ENCODE data around the gene EIF3D.

EIF3D gene, protein sequence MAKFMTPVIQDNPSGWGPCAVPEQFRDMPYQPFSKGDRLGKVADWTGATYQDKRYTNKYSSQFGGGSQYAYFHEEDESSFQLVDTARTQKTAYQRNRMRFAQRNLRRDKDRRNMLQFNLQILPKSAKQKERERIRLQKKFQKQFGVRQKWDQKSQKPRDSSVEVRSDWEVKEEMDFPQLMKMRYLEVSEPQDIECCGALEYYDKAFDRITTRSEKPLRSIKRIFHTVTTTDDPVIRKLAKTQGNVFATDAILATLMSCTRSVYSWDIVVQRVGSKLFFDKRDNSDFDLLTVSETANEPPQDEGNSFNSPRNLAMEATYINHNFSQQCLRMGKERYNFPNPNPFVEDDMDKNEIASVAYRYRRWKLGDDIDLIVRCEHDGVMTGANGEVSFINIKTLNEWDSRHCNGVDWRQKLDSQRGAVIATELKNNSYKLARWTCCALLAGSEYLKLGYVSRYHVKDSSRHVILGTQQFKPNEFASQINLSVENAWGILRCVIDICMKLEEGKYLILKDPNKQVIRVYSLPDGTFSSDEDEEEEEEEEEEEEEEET

DNA sequence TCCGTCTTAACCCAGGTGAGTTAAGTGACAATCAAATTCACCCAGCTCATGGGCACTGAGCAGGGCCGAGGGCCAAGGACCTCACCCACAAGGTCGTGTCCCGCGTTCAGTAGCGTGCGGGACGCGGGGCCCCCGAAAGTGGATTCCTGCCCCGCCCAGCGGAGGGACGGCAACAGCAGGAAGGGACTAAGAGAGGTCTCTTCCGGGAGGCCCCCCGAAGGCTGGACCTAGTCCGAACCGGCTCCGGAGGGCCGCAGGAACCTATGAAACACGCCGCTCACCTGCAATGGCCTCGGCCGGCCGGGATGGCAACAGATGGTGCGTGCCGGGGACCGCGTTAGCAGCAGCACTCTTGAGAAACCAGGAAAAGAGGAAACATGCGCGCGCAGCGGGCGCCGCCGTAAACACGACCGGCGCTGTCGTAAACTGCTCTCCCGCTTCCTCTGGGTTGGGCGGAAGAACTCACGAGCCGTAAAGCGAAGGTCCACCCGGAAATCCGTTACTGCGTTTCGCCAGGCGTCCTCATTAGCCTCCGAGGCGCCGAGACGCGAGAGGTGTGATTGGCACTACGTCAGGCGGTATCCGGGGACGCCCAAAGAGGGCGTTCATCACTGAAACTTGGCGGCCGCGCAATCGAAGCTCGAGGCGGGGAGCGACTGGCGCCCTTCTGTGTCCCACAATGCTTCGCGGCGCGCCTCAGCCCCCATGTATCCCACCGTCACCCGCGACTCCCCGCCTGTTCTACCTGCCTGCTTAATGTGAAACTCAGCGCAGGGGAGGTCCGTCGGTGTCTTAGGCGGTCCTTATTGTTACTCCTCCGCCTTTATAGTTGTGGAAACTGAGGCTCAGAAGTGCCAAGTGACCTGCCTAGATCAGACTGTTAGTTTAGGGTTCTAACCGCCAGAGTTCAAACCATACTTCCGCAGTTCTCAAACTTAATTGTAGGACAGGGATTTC, at the start of gene EIF3D:
TSS of gene EIF3D (minus strand) at position 372 of the 957 bp plus-strand sequence. CDS start 3,045 bp downstream, outside the sequence.
- DNase-seq, result peak; percentile 99

DNA sequence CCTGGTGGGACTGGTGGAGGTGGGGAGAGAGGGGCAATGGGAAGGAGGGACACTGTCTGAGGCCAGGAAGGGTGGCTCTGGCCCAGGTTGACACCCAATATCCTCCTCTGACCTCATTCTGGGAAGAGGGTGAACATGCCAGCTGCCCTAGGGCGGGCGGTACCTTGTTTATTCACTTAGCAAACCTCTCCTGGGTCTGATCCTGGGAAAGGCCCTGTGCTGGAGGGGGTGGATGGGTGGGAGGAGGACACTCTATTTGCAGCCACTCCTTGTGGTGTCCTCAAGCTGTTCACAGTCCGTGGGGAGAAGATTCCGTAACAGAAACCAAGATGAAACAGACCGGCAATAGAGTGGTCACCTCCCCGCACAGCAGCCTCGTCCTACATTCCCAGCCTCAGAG, 49.7 kb upstream of the EIF3D start:
- no peak for DNase-seq

DNA sequence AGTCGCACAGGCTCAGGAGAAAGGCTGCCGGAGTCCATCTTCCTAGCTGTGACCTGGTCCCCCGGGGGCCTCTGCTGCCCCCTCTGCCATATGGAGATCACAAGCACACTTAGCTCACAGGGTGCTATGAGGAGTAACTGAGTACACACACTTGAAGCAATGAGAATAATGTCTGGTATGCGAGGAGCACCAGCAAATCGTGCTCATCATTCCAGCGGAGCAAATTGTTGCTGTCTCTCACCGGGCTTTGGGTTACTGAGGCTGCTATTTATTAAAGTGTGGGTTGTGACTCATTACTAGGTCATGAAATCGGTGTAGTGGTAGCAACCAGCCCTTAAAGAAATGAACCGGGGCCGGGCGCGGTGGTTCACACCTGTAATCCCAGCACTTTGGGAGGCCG, 48.1 kb upstream of the EIF3D start:
- DNase-seq, result no peak

DNA sequence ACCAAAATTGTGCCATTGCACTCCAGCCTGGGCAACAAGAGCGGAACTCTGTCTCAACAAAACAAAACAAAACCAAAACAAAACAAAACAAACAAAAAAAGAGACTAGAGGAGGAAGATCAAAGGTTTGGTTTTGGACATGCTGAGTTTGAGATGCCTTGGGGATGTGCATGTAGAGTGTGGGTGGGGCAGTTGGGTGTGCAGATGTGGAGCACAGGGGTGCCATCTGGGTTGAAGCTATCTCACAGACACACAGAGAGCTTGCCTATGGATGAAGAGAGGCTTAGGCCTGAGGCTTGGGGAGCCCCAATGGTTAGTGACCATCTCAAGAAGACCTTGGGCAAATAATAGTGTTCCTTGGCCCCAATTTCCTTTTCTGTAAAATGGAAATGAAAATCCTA, 45.8 kb upstream of the EIF3D start:
- no peak for DNase-seq

DNA sequence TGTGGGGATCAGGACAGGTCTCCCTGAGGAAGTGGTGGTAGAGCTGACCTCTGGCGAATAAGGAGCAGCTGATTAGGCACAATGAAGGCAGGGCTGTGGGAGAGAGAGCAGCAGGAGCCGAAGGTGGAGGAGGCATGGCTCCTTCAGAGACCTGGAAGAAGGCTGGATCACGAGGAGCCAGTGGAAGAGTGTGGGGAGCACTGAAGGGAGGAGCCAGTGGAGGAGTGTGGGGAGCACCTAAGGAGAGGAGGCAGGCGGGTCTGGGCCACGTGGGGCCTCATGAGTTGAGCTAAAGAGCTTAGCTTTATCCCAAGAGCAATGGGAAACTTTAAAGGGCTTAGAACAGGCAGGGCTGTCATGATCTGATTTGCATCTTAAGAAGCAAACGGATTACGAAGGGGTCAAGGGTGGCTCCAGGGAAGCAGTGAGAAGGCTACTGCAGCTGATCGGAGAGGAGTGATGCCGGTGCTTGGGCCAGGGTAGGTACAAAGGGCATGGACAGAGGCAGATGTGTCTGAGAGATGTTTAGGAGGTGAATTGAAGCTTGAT, 44.9 kb upstream of the EIF3D start:
- no peak for DNase-seq

DNA sequence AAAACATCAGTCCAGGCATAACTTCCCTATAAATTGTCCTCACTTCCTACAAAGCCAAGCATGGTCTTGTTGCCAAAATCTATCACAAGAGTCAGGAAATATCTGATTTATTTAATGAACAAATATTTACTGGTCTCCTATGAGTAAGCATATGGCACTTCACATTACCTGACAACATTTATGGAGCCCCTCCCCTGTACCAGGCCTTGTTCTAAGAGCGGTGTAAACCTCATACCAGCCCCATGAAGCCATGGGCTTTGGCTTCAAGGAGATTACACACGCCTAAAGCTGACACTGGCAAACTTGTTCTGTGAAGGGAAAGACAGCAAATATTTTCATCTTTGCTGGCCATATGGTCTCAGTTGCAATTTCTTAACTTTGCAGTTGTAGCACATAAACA, 43.0 kb upstream of the EIF3D start:
- no peak for DNase-seq

DNA sequence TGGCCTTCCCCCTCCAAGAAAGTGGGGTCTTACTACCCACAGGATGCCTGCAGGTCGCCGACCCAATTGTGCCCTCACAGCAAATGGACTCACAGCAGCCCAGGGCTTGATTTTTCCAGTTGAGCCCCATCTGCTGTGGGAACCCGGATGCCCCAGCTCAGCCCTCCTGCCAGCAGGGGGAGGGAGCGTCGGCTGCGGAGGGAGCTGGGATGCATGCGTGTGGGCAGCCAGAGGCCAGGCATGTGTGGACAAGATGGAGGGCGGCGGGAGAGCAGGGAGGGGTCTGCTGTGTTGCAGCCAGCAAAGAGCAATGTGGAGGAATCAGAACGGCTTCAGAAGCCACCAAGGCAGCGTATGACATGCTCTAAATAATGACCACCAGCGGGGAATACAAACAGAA, 41.0 kb upstream of the EIF3D start:
- no peak for DNase-seq

DNA sequence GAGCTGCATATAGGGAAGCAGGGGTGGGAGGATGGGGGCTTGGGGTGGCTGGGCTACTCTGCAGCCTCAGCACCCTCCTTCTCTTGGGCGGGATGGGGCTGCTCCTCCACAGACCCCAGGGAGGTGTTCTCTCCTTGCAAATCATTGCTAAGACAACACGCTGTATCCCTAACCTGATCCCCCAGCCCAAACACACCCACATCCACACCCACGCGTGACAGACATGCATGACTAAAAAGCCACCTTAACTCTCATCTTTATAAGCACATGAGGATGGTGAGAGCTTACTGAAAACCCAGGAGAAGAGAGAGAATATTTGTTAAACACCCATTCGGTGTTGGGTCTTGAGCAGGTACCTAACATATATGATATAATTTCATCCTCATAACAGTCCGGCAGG, 39.9 kb upstream of the EIF3D start:
- DNase-seq, result no peak

DNA sequence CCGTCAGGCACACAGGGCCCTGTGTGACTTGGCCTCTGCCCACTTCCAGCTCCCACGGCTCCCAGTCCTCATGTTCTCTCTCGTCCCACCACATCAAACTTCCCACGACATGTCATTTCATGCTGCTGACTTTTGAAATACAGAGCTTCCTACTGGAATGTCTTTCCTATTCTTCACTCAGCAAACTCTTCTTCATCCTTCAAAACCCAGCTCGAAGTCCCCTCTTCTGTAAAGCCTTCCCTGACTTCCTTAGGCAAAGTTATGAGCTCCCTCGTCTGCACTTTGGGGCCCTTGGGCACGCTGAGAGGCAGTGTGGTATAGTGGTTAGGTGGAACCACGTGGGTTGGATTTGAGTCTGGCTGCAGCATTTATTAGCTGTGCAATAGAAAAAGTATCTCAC, 37.8 kb upstream of the EIF3D start:
- DNase-seq, result no peak

DNA sequence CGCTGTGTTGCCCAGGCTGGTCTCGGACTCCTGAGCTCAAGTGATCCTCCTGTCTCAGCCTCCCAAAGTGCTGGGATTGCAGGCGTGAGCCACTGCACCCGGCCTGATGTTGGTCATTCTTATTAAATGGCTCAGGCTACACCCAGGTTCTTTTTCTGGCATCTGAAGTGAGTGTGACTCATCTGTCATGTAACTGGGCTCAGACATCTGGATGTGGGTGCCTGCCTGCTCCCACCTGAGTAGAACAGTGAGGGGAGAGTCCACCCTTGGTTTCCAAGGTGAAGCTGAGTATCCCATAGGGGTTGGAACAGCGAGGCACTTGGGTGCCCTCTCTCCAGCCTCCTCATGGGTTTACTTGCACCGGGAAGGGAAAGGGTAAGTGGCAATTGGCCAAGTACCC, 36.7 kb upstream of the EIF3D start:
- DNase-seq, result no peak

DNA sequence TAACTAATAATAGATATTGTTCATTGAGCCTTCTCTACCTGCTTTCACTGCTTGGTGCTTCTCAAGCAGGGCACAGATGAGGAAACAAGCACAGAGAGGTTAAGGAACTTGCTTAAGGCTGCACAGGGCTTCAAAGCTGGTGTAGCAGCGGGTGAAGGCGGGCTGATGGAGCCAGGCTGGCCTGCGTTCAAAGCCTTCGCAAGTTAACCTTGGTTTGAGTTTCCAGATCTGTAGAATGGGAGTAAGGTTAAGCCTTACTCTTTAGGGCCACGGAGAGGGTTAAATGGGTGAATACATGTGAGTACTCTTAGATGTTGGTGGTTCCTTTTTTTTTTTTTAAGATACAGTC, 36.2 kb upstream of the EIF3D start:
- DNase-seq, result no peak

DNA sequence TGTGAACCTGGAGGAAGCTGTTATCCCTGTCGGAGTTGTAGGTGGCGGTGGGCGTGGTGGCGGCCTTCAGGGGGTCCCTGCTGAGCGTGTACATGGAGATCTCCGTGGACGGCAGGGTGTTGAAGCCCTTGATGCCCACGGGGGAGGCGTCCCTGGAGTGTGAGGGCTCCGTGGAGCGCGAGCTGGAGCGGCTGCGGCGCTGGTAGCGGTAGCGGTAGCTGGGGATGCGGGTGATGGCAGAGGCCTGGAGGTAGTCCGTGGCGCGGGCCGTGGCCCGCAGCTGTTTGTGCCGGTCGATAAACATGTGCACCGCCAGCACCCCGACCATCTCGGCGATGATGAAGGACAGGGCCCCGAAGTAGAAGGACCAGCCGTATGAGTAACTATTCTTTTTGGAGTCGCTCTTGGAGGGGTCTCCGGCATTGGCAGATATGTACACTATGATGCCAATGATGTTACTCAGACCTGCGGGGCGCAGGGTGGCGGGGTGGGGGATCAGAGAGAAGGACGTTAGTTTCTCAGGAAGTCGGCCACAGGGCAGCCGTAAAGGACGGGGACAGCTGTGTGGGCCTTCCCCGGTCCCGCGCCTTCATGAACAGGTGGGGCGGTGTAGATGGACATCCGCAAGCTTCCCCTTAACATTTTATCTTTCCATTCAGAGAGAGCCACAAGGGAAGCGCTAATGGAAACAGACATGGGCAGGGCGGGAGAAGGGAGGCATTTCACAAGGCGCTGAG, 35.6 kb upstream of the EIF3D start:
- no peak for DNase-seq

DNA sequence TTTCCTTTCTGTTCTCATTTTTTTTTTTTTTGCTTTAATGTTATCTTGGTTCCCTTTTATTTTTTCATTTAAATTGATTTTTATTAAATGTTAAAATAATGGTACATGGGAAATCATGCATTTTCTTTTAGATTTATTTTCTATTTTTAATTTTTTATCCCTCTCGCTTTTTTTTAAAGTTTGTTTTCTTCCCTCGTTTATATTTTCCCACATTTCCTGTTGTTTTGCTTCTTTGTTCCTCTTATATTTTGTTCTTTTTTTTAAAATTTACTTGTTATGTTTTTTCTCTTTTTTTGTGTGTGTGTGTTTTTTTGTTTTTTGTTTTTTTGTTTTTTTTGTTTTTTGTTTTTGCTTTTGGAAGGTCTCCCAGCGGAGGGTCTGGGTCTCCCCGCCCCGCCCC, 34.9 kb upstream of the EIF3D start:
- DNase-seq, result no peak

DNA sequence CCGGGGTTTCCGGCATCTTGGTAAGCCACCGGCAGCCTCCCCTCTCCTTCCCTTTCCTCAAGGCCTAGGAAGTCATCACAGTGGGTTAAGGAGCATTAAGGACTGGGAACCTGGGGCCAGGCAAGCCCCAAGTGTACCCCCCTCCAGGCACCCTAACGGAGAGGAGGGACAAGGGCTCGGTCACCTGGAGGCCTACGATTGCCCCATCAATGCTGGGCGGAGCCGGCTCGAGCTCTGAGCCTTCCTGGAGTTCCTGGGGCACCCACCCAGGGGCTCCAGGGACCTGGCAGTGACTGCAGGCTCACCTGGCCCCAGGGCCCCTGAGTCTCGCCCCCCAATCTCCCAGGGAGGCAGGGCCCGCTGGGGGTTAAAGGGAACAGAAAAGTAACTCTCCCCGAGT, 34.5 kb upstream of the EIF3D start:
- no peak for DNase-seq

DNA sequence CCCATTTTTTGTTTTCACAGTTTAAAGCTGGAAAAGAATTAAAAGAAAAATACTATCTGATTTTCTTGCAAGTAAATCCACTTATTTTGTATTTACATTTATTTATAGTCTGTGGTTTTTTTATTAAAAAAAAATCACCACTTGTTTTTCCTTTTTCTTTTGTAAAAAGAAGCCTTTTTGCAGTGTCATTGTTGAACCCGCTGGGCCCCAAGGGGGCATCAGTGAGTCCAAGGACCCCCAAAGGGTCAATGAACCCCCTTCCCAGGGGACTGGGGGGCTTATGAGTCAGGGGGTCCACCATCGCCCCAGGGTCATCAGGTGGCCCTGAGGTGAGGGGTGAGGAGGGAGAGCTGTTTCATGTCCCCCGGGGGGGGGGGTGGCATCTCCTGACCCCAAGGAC, 34.0 kb upstream of the EIF3D start:
- no peak for DNase-seq

DNA sequence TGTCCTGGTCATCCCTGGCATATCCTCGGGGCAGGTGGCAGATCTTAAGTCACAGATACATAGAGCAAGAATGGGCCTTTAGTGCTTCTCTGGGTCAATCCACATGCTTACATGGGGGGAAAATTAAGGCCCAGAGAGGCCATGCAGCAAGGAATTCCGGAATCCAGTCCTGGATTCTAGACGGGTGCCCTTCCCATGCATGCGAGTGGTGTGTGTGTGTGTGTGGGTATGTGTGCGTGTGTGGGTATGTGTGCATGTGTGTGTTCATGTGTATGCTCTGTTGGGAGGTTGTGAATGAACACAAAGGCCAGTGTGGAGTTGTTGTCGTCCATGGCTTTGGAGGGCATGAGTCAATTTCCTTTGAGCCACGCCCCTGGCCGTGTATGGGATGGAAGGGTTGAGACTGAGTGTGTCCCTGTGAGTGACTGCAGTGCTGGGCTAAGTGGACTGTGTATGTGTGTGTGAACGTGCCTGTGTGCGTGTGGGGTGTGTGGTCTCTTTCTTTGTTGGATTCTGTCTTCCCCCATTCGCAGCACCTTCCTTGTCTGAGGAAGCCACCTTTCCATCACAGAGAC, 33.4 kb upstream of the EIF3D start:
- no peak for DNase-seq

DNA sequence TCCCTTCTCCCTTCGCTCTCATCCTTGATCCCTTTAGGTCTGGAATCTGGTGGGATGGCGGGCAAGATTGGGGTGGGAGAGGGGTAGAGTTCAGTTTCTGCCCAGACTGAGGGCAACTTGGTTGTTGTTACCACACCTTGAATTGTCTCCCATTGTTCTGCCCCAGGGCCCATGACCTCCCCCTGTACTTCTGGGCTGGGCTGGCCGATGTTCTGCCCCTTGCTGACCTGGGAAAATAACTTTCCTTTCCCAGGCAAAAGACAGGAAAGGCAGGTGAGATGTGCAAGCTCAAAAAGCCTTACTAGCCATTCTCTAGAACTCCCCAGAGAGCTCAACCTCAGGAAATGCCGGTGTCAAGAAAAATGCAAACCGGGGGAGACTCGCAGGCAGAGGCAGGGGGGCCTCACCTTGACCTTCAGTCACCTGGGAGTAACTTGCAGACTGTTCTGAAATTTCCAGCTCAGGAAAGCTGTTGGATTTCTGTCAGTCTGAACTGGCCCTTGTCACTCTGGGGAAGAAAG, 32.4 kb upstream of the EIF3D start:
- no peak for DNase-seq

DNA sequence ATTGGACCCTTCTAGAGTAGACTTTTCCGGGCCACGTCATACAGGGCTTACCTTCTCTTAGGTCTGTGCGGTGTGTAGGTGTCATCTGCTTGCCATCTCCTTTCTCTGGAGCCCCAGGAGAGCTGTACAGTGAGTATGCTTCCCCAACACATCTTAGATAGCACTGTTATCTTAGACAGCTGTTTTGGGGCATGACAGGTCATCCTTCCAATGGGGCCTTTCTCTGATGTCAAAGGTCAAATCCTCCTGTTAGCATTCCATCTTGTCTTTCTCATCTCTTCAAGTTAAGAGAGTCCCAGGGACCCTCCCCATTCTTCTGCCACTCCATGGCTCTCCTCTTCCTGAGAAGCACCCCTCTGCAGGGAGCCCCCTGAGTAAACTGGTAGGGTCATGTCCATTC, 31.0 kb upstream of the EIF3D start:
- DNase-seq, result no peak

DNA sequence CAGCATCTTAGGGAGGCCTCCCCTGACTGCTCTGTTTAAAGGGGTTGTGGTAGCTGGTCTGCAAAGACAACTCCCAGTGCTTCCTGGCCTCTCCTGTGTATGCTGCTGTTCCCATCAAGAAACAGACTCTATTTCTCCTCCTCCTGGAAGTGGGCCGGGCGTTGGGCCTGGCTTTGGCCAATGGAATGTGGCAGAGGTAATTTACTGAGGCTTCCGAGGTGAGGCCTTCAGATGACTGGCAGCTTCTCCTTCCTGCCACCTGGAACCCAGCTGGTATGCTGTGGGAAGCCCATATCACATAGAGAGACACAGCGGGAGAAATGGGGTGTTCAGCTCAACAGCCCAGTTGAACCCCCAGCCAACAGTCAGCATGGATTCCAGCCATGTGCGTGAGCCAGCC, 25.1 kb upstream of the EIF3D start:
- no peak for DNase-seq

DNA sequence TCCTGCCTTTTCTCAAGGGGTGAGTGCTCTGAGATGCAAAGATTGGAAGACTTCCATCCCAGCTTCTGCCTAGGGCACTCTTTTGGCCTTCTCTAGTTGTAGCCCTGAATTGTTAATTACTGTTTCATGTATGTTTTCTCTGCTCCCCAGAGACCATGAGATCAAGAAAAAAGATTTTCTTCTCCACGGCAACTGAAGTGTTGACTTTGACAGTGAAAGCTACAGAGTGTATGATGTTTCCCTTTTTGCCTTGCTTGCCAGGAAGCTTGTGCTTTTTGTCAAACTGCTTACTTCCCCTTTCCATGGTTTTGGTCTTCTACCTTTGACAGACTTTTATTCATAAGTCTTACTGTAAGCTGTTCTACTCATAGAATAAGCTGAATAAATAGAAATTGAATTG, 23.3 kb upstream of the EIF3D start:
- DNase-seq, result no peak

DNA sequence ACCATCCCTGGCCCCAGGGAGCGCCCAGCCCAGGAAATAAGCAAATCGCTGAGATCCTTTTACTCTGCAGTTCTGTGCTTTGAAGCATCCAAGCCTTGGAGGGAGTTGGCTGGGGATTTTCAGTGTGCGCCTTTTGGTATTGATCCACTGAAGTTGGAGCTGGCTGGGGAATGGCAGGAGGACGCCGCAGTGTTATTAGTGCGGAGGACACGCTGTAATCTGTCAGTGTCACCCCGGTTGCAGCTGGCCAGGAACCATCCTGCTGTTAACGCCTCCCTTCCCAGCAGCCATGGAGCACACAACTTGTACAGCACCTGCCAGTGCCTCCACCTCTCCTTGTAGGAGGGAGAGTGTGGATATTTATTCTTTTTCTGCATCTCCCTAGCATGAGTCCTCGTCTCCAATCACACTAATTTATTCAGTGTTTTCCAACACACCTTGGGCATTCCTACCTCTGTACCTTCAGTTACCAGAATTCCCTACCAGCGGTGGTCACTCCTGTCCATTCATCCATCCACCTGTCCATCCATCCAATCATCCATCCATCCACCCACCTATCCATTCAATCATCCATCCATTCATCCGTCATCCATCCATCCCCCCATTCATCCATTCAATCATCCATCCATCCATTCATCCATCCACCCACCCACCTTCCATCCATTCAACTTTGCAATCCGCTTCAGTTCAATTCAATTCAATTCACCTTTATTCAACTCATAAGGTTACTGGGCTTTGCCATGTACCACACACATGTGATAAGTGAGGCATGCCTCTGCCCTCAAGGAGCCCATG, 21.9 kb upstream of the EIF3D start:
- no peak for DNase-seq

All from activated CD8-positive, alpha-beta memory T cell treated with anti-CD3 and anti-CD28 coated beads, Interleukin-2, amount 50 U/mL, for 48 hours (primary cell).